ENCODE data around the gene SIK3. TPM values are rescaled to one million over a fixed set of nuclear protein-coding genes. Genes with fewer than 3 reads are reported as not detected.

The SIK3 gene
- total RNA-seq, 1 donor from 2014 or later, result 61.0 TPM

DNA sequence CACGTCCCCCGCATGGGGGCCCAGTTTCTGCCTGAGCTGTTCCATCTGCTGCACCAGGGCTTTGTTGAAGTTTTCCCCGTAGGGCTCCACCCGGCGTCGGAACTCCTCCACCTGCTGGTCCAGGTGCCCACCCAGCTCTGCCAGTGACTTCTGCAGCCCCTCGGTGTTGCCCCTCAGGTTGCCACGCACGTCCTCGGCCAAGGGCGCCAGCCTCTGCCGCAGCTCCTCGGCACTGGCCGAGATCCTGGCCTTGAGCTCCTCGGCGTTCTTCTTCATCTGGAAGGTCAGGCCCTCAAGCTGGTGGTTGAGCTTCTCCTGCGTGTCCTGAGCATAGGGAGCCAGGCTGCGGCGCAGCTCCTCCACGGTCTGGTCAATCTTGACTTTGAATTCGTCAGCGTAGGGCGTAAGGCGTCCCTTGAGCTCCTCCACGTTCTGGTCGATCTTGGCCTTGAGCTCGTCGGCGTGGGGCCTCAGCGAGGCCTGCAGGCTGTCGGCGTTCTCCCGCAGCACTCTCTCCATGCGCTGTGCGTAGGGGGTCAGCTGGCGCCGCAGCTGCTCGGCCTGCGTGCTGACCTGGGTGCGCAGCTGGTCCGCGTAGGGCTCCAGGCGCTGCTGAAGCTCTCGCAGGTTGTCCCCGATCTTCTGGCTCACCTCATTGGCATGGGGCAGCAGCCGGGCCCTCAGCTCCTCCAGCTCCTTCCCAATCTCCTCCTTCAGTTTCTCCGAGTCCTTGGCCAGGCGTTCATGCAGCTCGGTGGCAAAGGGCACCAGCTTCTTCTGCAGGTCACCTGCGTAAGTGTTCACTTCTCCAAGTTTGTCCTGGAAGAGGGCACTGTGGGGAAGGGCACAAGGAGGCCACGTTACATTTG is 276.9 kb downstream of the SIK3 start:
- Mint-ChIP-seq H3K27ac (no peak overlapping the region), H3K36me3 (ENCODE audit: insufficient read depth) (no peaks in the 10 kb centered on the region), H3K9me3 (ENCODE audit: low read depth) (no peaks in the 10 kb centered on the region), H3K4me3 (ENCODE audit: low read depth) (no peak overlapping the region), H3K4me1 (ENCODE audit: low read depth) (peaks cover 6% of the 10 kb centered on the region), H3K27me3 (peaks cover 15% of the 10 kb centered on the region)
- DNase-seq (ENCODE audit: low spot score, unreplicated experiment), result no peak
- TF ChIP-seq, protein P1, sequence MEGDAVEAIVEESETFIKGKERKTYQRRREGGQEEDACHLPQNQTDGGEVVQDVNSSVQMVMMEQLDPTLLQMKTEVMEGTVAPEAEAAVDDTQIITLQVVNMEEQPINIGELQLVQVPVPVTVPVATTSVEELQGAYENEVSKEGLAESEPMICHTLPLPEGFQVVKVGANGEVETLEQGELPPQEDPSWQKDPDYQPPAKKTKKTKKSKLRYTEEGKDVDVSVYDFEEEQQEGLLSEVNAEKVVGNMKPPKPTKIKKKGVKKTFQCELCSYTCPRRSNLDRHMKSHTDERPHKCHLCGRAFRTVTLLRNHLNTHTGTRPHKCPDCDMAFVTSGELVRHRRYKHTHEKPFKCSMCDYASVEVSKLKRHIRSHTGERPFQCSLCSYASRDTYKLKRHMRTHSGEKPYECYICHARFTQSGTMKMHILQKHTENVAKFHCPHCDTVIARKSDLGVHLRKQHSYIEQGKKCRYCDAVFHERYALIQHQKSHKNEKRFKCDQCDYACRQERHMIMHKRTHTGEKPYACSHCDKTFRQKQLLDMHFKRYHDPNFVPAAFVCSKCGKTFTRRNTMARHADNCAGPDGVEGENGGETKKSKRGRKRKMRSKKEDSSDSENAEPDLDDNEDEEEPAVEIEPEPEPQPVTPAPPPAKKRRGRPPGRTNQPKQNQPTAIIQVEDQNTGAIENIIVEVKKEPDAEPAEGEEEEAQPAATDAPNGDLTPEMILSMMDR (IDR thresholded peaks at IDR 0.05; ENCODE audit: unreplicated experiment), result no peak

DNA sequence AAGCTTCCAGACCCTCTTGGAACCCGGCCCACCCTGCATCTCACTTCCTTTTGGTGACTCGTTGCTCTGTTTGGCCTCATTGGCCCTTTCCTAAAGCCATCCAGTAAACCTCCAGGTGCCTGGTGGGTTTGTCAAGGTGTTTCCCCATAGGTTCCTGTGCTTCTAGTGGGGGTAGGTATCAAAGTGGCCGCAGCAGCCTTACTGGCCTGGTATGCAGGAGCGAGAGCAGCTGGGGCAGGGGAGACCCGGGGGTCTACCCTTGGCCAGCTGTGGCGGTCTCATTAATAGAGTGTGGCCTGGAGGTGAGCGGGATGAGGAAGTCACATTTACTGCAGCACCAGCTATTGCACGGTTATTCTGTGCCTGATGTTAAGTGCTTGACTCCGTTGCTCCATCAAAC is 279.2 kb downstream of the SIK3 start:
- Mint-ChIP-seq H3K27me3 (peaks cover 15% of the 10 kb centered on the region), H3K9me3 (ENCODE audit: low read depth) (no peaks in the 10 kb centered on the region), H3K4me1 (ENCODE audit: low read depth) (peaks cover 6% of the 10 kb centered on the region), H3K27ac (no peak overlapping the region), H3K4me3 (ENCODE audit: low read depth) (no peak overlapping the region), H3K36me3 (ENCODE audit: insufficient read depth) (no peaks in the 10 kb centered on the region)
- TF ChIP-seq, protein P1 (IDR thresholded peaks at IDR 0.05; ENCODE audit: unreplicated experiment), result no peak
- DNase-seq (ENCODE audit: low spot score, unreplicated experiment), result no peak

DNA sequence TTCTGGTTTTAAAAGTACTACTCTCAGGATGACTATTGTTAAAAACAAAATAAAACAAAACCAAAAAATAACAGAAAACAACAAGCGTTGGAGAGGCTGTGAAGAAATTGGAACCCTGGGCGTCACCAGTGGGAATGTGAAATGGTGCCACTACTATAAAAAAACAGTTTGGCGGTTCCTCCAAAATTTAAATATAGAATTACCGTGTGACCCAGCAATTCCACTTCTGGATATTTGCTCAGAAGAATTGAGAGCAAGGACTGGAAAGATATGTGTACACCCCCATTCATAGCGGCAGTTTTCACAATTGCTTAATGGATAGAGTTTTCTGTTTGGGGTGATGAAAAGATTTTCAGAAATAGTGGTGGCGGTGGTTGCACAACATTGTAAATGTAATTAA is 283.7 kb downstream of the SIK3 start:
- Mint-ChIP-seq H3K4me3 (ENCODE audit: low read depth) (no peak overlapping the region), H3K27ac (no peak overlapping the region), H3K4me1 (ENCODE audit: low read depth) (peaks cover 4% of the 10 kb centered on the region), H3K9me3 (ENCODE audit: low read depth) (no peaks in the 10 kb centered on the region), H3K27me3 (peaks cover 6% of the 10 kb centered on the region), H3K36me3 (ENCODE audit: insufficient read depth) (no peaks in the 10 kb centered on the region)
- no peak for DNase-seq (ENCODE audit: low spot score, unreplicated experiment)
- TF ChIP-seq, protein P1 (IDR thresholded peaks at IDR 0.05; ENCODE audit: unreplicated experiment), result no peak

DNA sequence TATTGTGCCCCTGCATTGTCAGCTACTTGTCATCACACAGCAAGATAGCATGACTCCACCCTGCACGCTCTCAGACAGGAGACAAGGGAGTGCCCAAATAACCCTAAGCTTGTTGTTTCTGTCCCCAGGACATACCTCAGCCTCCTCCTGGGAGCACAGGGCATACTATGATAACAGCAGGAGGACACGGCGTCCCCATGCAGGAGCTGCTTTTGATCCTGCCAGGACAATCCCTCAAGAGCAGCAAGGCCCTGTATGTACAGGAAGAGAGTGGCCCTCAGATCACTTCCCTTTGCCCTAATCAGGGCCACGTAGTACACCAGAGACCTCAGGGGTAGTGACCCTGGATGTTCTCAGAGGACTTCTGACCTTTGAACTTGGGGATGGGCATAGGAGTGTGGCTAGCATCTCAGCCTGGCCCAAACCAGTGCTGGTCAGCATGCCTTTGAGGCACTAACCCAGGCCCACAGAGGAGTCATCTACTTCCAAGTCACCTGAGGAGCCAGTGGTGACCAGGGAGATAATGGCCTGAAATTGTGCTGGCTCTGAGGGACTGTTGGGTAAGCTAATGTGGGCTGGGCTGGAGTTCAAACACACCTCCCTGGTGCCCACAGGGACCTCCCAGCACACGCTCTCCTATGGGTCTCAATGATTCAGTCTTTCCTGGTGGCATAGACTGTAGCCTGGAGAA is 284.3 kb downstream of the SIK3 start:
- Mint-ChIP-seq H3K4me3 (ENCODE audit: low read depth) (no peak overlapping the region), H3K27me3 (peaks cover 6% of the 10 kb centered on the region), H3K27ac (no peak overlapping the region), H3K4me1 (ENCODE audit: low read depth) (peaks cover 7% of the 10 kb centered on the region), H3K36me3 (ENCODE audit: insufficient read depth) (no peaks in the 10 kb centered on the region), H3K9me3 (ENCODE audit: low read depth) (no peaks in the 10 kb centered on the region)
- TF ChIP-seq, protein P1 (IDR thresholded peaks at IDR 0.05; ENCODE audit: unreplicated experiment), result no peak
- no peak for DNase-seq (ENCODE audit: low spot score, unreplicated experiment)

DNA sequence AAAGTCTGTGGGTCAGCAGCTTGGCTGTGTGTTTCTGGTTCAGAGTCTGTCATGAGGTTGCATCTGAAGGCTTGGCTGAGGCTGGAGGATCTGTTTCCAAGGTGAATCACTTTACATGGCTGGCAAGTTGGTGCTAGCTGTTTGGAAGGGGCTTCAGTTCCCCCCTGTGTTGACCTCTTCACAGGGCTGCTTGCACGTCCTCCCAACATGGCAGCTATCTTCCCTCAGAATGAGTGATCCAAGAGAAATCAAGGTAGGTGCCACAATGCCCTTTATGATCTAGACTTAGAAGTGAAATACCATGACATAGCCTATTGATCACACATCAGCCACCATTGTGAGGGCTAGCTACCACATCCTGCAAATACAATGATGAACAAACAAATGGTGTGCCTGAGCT is 285.1 kb downstream of the SIK3 start:
- Mint-ChIP-seq H3K27me3 (peaks cover 6% of the 10 kb centered on the region), H3K27ac (no peak overlapping the region), H3K36me3 (ENCODE audit: insufficient read depth) (no peaks in the 10 kb centered on the region), H3K9me3 (ENCODE audit: low read depth) (no peaks in the 10 kb centered on the region), H3K4me1 (ENCODE audit: low read depth) (peaks cover 14% of the 10 kb centered on the region), H3K4me3 (ENCODE audit: low read depth) (no peak overlapping the region)
- TF ChIP-seq, protein P1 (IDR thresholded peaks at IDR 0.05; ENCODE audit: unreplicated experiment), result no peak
- no peak for DNase-seq (ENCODE audit: low spot score, unreplicated experiment)
